Cardiac muscle cell (in vitro differentiated cells and primary cell): ENCODE results near the gene HMBS. TPM values are rescaled to one million over a fixed set of nuclear protein-coding genes. Genes with fewer than 3 reads are reported as not detected.

Experiments
- DNase-seq, 2 donors: peaks; one replicate each; pipeline versions ENCODE4 v3.0.0 to v3.0.0-alpha.2; 2010 to 2017; ENCODE audit warnings: low read depth in 1 of 2, low spot score in 1 of 2
- H3K27ac ChIP-seq: fragments of 200-600 bp; sonication (generic); 2 replicates; pipeline ENCODE4 v1.5.1; 2016
- H3K27me3 ChIP-seq: fragments of 200-600 bp; sonication (generic); 2 replicates; pipeline ENCODE4 v1.6.0; 2016; ENCODE audit warnings: control low read depth
- H3K36me3 ChIP-seq: fragments of 200-600 bp; sonication (generic); 2 replicates; pipeline ENCODE4 v1.5.1; 2016; ENCODE audit warnings: control low read depth
- H3K4me1 ChIP-seq: fragments of 200-600 bp; sonication (generic); 2 replicates; pipeline ENCODE4 v1.8.1; 2017; ENCODE audit warnings: low read depth, mild to moderate bottlenecking, mixed run types
- H3K4me3 ChIP-seq: fragments of 200-600 bp; sonication (generic); 2 replicates; pipeline ENCODE4 v1.5.1; 2016; ENCODE audit warnings: mild to moderate bottlenecking
- H3K9me3 ChIP-seq: fragments of 200-600 bp; sonication (generic); 2 replicates; pipeline ENCODE4 v1.5.1; 2017; ENCODE audit warnings: low read depth, mild to moderate bottlenecking, control low read depth
- polyA plus RNA-seq: library from polyadenylated mRNA; unstranded; fragments of >200 nt; fragmentation: Nextera tagmentation; extraction: Ambion mirVana; gene quantifications from 2 replicates; pipeline ENCODE4 v1.2.1, GENCODE V29; 2016
- total RNA-seq: library from RNA; depleted of rRNA; stranded (reverse); fragments of >200 nt; gene quantifications from 2 replicates; pipeline ENCODE4 v1.2.3, GENCODE V29; 2016
- TF ChIP-seq, protein P1 (sequence below): IDR thresholded peaks from 2 replicates; pipeline ENCODE4 v1.5.1; 2012; ENCODE audit warnings: low read depth, mild to moderate bottlenecking, low read length

The HMBS gene
- total and polyA plus RNA-seq, 2 experiments from 2014 or later, result 9.6 to 92.9 TPM

DNA sequence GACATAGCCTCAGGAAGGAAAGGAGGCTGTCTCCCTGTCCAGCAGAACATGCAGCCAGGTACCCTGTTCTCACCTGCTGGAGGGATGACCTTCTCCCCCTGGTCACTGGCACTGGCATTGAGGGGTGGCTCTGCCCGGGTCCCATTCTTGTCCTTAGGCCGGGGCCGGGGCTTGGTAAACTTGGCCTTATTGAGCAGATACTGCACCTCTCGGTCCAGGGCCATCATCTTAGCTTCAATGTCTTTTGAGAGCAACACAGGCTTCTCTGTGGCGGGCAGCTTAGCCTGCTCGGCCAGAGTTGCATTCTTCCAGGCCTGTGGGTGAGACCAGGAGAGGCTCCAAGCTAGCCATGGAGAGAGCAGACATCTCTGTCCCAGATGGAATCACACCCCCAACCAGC lies 38.2 kb upstream of the HMBS start:
- no peak for DNase-seq
- no peaks in the 10 kb centered on the region for H3K4me1 ChIP-seq
- H3K27ac ChIP-seq, result no peak overlapping the region
- no peaks in the 10 kb centered on the region for H3K27me3 ChIP-seq
- peaks cover 47% of the 10 kb centered on the region for H3K36me3 ChIP-seq
- H3K9me3 ChIP-seq, result no peaks in the 10 kb centered on the region
- TF ChIP-seq, protein P1, sequence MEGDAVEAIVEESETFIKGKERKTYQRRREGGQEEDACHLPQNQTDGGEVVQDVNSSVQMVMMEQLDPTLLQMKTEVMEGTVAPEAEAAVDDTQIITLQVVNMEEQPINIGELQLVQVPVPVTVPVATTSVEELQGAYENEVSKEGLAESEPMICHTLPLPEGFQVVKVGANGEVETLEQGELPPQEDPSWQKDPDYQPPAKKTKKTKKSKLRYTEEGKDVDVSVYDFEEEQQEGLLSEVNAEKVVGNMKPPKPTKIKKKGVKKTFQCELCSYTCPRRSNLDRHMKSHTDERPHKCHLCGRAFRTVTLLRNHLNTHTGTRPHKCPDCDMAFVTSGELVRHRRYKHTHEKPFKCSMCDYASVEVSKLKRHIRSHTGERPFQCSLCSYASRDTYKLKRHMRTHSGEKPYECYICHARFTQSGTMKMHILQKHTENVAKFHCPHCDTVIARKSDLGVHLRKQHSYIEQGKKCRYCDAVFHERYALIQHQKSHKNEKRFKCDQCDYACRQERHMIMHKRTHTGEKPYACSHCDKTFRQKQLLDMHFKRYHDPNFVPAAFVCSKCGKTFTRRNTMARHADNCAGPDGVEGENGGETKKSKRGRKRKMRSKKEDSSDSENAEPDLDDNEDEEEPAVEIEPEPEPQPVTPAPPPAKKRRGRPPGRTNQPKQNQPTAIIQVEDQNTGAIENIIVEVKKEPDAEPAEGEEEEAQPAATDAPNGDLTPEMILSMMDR, result no peak
- H3K4me3 ChIP-seq, result no peak overlapping the region

- Histone ChIP-seq H3K27ac (no peak overlapping the region), H3K9me3 (no peaks in the 10 kb centered on the region), H3K36me3 (peaks cover 51% of the 10 kb centered on the region), H3K4me3 (no peak overlapping the region), H3K4me1 (no peaks in the 10 kb centered on the region), H3K27me3 (no peaks in the 10 kb centered on the region)
- TF ChIP-seq, protein P1, result no peak
- no peak for DNase-seq
Measured at GRCh38 chr11:119047205-119047604, 37.5 kb upstream of the HMBS start.

- TF ChIP-seq, protein P1, result no peak
- H3K27me3 ChIP-seq, result no peaks in the 10 kb centered on the region
- H3K9me3 ChIP-seq, result no peaks in the 10 kb centered on the region
- no peak for DNase-seq
- H3K36me3 ChIP-seq, result peaks cover 64% of the 10 kb centered on the region
- H3K4me3 ChIP-seq, result no peak overlapping the region
- H3K27ac ChIP-seq, result no peak overlapping the region
- no peaks in the 10 kb centered on the region for H3K4me1 ChIP-seq
Measured at GRCh38 chr11:119048644-119049043, 36.0 kb upstream of the HMBS start.

- TF ChIP-seq, protein P1, result no peak
- peaks cover 69% of the 10 kb centered on the region for H3K36me3 ChIP-seq
- no peaks in the 10 kb centered on the region for H3K27me3 ChIP-seq
- no peak overlapping the region for H3K4me3 ChIP-seq
- no peak for DNase-seq
- H3K4me1 ChIP-seq, result no peaks in the 10 kb centered on the region
- H3K27ac ChIP-seq, result no peak overlapping the region
- no peaks in the 10 kb centered on the region for H3K9me3 ChIP-seq
Measured at GRCh38 chr11:119049081-119049480, 35.6 kb upstream of the HMBS start.

DNA sequence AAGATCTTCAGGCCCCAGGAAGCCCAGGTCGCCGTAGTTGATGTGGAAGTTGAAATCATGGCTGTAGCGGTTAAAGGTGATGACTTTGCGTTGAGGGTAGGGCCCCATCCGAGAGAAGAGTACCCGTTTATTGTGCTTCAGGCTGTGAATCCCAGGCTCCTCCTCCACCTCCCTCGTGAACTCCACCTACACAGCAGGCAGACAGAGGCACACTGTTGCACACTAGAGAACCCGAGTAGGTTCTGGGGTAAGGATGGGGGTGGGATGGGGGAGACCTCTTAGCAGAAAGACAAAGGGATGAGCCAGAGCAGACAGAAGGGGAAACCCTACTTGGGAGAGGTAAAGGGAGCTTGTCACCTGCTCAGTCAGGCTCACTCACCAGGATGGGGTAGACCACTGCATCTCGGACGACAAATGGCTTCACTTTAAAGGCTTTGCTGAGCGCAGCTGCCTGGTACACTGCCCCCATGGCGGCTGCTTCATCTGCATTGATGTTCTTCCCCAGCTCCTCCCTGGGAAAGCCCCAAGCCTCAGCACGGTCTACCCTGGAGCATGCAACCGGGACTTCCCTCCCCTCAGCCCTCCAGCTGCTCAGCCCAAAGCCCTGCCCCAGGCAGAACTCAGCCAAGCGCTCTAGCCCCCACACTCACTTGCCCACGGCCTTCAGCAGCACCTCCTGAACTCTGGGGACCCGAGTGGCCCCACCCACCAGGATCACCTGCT lies 33.1 kb upstream of the HMBS start:
- TF ChIP-seq, protein P1, result no peak
- Histone ChIP-seq H3K36me3 (peaks cover 70% of the 10 kb centered on the region), H3K27me3 (no peaks in the 10 kb centered on the region), H3K27ac (no peak overlapping the region), H3K9me3 (no peaks in the 10 kb centered on the region), H3K4me1 (peaks cover 5% of the 10 kb centered on the region), H3K4me3 (no peak overlapping the region)
- no peak for DNase-seq
